Measurements from ENCODE around the gene MKNK2.
"Not testable (repeated sequence)": the region's sequence is repeated elsewhere in the genome, so short reads cannot be mapped to it uniquely, and the experiment has no call there.

Gene MKNK2

DNA sequence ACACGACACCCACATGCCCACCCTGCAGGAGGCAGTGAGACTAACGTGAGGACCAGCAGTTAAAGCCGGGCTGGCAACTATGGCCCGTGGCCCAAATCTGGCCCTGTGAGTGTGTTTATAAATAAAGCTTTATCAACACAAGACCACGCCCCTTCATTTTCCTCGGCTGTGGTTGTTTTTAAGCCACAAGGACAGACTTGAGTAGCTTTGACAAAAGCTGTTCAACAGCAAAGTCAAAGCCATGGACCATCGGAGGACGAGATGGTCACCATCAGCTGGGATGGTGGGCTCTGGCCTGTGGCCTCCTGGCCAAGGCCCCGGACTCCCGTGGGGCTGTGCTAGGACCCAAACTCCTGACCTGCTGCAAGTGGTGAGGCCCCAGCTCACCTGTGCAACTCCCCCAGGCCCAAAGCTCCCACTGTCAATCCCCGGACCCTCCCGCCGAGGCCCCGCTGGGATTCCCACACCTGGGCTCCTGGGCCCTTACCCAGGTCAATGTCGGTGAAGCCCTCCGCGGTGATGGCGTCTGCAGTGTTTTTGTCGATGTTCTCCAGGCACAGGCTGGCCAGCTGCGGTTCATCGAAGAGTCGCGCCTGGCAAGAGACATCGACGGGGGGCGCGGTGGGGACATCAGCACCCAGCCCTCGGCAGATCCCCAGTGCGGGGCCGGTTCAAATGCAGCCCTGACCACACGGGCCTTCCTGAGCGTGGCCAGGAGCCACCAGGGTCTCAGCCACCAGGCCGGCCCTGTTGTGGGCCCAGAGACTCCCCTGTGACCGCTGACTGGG is 60.6 kb downstream of the MKNK2 start:
- no peak for DNase-seq

- DNase-seq = no peak
Observed at GRCh38 chr19:1989513-1990229, 61.4 kb downstream of the MKNK2 start.

DNA sequence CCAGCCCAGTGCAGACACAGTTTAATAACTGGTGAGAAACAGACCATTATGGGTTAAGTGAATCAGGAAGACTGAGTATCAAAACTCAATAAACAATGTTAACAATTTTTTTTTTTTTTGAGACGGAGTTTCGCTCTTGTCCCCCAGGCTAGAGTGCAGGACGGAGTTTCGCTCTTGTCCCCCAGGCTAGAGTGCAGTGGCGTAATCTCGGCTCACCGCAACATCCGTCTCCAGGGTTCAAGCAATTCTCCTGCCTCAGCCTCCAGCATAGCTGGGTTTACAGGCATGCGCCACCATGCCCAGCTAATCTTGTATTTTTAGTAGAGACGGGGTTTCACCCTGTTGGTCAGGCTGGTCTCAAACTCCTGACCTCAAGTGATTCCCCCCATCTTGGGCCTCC is 62.6 kb downstream of the MKNK2 start:
- DNase-seq = not testable (repeated sequence)

Measured in activated naive CD4-positive, alpha-beta T cell treated with Interleukin-2 at 50 U/mL for 16 hours (primary cell).